Osteoblast (primary cell): Measurements from ENCODE around the gene COL4A2. TPM values are rescaled to one million over a fixed set of nuclear protein-coding genes. Genes with fewer than 3 reads are reported as not detected.

Source experiments
- DNase-seq: peaks from one replicate; pipeline ENCODE4 v3.0.0; 2011; ENCODE audit warnings: low spot score, mixed read lengths; ENCODE audit not compliant: insufficient read length; ENCODE audit errors: missing footprints
- H2AFZ ChIP-seq: 2 replicates; pipeline ENCODE4 v1.6.0; 2011; ENCODE audit warnings: mild to moderate bottlenecking, low read length
- H3K27ac ChIP-seq: 2 replicates; pipeline ENCODE4 v1.5.1; 2011; ENCODE audit warnings: mild to moderate bottlenecking, low read depth, low read length, moderate library complexity
- H3K27me3 ChIP-seq: 2 replicates; pipeline ENCODE4 v1.6.0; 2012; ENCODE audit warnings: mild to moderate bottlenecking, control low read depth, inconsistent platforms, low read length, moderate library complexity; ENCODE audit not compliant: insufficient read depth
- H3K36me3 ChIP-seq: 2 replicates; pipeline ENCODE4 v1.5.1; 2011; ENCODE audit warnings: mild to moderate bottlenecking, low read length, control low read depth, moderate library complexity; ENCODE audit not compliant: insufficient read depth
- H3K4me1 ChIP-seq: 2 replicates; pipeline ENCODE4 v1.5.1; 2011; ENCODE audit warnings: mild to moderate bottlenecking, low read length, control low read depth, moderate library complexity; ENCODE audit not compliant: insufficient read depth
- H3K4me2 ChIP-seq: 2 replicates; pipeline ENCODE4 v1.6.0; 2011; ENCODE audit warnings: mild to moderate bottlenecking, low read length; ENCODE audit not compliant: insufficient read depth
- H3K4me3 ChIP-seq: fragments of 200-600 bp; sonication (generic); 3 replicates; pipeline ENCODE4 v1.5.1; 2012; ENCODE audit warnings: mild to moderate bottlenecking, low read length, inconsistent platforms; ENCODE audit not compliant: insufficient read depth
- H3K79me2 ChIP-seq: 2 replicates; pipeline ENCODE4 v1.6.0; 2012; ENCODE audit warnings: mild to moderate bottlenecking, low read length, control low read depth, inconsistent platforms; ENCODE audit not compliant: insufficient read depth
- H3K9me3 ChIP-seq: 2 replicates; pipeline ENCODE4 v1.5.1; 2011; ENCODE audit warnings: low read depth, low read length, control low read depth
- H4K20me1 ChIP-seq: 2 replicates; pipeline ENCODE4 v1.6.0; 2012; ENCODE audit warnings: mild to moderate bottlenecking, low read length, control low read depth; ENCODE audit not compliant: insufficient read depth
- total RNA-seq: library from RNA; depleted of rRNA; stranded (reverse); fragments of >200 nt; gene quantifications from 2 replicates; pipeline ENCODE4 v1.2.3, GENCODE V29; 2012
- TF ChIP-seq, protein P1 (sequence below): IDR thresholded peaks from 2 replicates; pipeline ENCODE4 v1.5.1; 2011; ENCODE audit warnings: mild to moderate bottlenecking, low read depth, low read length, moderate library complexity; ENCODE audit errors: extremely low read depth

COL4A2 gene
- total RNA-seq, 1 donor = 267 TPM

- Histone ChIP-seq H3K36me3 (no peaks in the 10 kb centered on the region), H3K9me3 (no peaks in the 10 kb centered on the region), H4K20me1 (no peaks in the 10 kb centered on the region), H2AFZ (no peak overlapping the region), H3K27ac (no peak overlapping the region), H3K27me3 (no peaks in the 10 kb centered on the region), H3K4me1 (peaks cover 3% of the 10 kb centered on the region), H3K79me2 (no peaks in the 10 kb centered on the region), H3K4me3 (no peak overlapping the region), H3K4me2 (no peak overlapping the region)
- TF ChIP-seq, protein P1, sequence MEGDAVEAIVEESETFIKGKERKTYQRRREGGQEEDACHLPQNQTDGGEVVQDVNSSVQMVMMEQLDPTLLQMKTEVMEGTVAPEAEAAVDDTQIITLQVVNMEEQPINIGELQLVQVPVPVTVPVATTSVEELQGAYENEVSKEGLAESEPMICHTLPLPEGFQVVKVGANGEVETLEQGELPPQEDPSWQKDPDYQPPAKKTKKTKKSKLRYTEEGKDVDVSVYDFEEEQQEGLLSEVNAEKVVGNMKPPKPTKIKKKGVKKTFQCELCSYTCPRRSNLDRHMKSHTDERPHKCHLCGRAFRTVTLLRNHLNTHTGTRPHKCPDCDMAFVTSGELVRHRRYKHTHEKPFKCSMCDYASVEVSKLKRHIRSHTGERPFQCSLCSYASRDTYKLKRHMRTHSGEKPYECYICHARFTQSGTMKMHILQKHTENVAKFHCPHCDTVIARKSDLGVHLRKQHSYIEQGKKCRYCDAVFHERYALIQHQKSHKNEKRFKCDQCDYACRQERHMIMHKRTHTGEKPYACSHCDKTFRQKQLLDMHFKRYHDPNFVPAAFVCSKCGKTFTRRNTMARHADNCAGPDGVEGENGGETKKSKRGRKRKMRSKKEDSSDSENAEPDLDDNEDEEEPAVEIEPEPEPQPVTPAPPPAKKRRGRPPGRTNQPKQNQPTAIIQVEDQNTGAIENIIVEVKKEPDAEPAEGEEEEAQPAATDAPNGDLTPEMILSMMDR = no peak
- DNase-seq = peak; percentile 58
Measured at GRCh38 chr13:110533771-110534670, 226.9 kb downstream of the COL4A2 start.

DNA sequence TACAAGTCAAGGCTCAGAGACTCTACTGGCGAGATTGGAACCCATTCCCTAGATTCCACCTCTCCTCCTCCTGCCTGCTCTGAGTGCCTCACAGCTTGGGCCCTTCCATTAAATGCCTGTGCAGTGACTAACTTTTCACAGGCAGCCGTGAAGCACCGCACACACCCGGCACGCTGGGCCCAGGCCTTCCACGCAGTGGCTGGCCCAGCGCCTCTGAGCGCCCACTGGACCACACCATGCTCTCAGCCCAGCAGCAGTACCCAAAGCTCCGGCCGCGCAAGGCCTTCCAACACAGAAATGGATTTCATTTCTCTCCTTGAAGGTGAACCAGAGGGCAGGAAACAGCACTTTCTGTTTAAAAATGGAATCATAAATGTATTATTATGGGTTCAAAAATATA lies 228.4 kb downstream of the COL4A2 start:
- TF ChIP-seq, protein P1 = no peak
- Histone ChIP-seq H3K4me3 (no peak overlapping the region), H3K4me1 (peaks cover 3% of the 10 kb centered on the region), H3K9me3 (no peaks in the 10 kb centered on the region), H2AFZ (no peak overlapping the region), H3K27ac (no peak overlapping the region), H3K36me3 (no peaks in the 10 kb centered on the region), H4K20me1 (no peaks in the 10 kb centered on the region), H3K4me2 (no peak overlapping the region), H3K79me2 (no peaks in the 10 kb centered on the region), H3K27me3 (no peaks in the 10 kb centered on the region)
- DNase-seq = no peak

- Histone ChIP-seq H3K4me2 (no peak overlapping the region), H4K20me1 (no peaks in the 10 kb centered on the region), H3K4me1 (peaks cover 3% of the 10 kb centered on the region), H3K36me3 (no peaks in the 10 kb centered on the region), H3K79me2 (no peaks in the 10 kb centered on the region), H3K27me3 (no peaks in the 10 kb centered on the region), H3K27ac (no peak overlapping the region), H3K4me3 (no peak overlapping the region), H2AFZ (no peak overlapping the region), H3K9me3 (no peaks in the 10 kb centered on the region)
- DNase-seq = peak; percentile 35
- TF ChIP-seq, protein P1 = no peak
Measured at GRCh38 chr13:110536006-110536693, 229.1 kb downstream of the COL4A2 start.

DNA sequence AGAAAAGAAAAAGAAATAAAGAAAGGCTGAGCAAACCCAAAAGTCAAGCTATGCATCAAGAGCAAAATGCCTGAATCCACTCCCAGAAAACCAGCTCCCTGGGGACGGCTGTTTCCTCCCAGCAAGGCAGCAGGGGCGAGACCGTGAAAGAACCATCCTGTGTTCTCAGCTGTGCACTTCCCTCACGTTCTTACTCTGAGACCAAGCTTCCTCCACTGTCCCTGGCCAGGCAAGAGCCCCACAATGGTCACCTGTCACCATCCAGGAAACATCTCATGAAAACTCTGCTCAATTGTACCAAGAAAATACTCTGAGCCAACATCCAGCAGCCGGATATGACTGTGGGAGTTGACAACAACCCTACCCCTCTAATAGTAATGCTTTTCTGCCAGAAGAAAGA lies 231.5 kb downstream of the COL4A2 start:
- TF ChIP-seq, protein P1 = no peak
- Histone ChIP-seq H3K9me3 (no peaks in the 10 kb centered on the region), H3K79me2 (no peaks in the 10 kb centered on the region), H3K4me1 (peaks cover 3% of the 10 kb centered on the region), H3K4me2 (peak overlapping the region; percentile 57), H3K27ac (no peak overlapping the region), H2AFZ (peak overlapping the region; percentile 79), H4K20me1 (no peaks in the 10 kb centered on the region), H3K27me3 (no peaks in the 10 kb centered on the region), H3K36me3 (no peaks in the 10 kb centered on the region), H3K4me3 (no peak overlapping the region)
- peak; percentile 81 for DNase-seq
